ENCODE data around the gene SLC25A17.

DNA sequence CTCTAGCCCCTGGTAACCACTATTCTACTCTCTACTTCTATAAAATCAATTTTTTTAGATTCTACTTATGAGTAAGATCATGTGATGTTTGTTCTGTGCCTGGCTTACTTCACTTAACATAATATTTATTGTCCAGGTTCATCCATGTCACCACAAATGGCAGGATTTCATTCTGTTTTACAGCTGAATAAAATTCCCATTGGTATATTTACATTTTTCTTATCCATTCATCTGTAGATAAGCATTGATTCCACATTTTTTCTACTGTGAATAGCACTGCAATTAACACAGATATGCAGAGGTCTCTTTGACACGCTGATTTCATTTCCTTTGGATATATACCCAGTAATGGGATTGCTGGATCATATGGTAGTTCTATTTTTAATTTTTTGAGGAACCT lies 15.8 kb downstream of the SLC25A17 start:
- no peak for TF ChIP-seq POLR2A (IDR thresholded peaks at IDR 0.05; ENCODE audit: low read length)
- TF ChIP-seq GATA1 (IDR thresholded peaks at IDR 0.05; ENCODE audit: low read depth, low read length): no peak
